IMR-90 (cell line): ENCODE results near the gene STOML1. TPM values are rescaled to one million over a fixed set of nuclear protein-coding genes. Genes with fewer than 3 reads are reported as not detected.

Experiments
- ATAC-seq: fragments of 200-7000 bp; cut with Tn5 transposase; 2 replicates; pipeline ENCODE4 v1.9.1; 2020; ENCODE audit warnings: low read depth, mild to moderate bottlenecking, moderate library complexity
- BruUV-seq: library from RNA; stranded (reverse); fragments of 400-500 nt; replicated peaks from 2 replicates; lab custom pipeline; 2021; lab: Mats Ljungman, UMichigan
- CTCF ChIA-PET: fragments of 300-600 bp; formaldehyde crosslinking; extraction: SDS; loops from one replicate; lab custom pipeline; 2021; ENCODE audit warnings: antibody characterized with exemption; lab: Yijun Ruan, JAX
- POLR2A ChIA-PET: fragments of 300-600 bp; sonication (Branson Sonifier 250); formaldehyde crosslinking; loops from one replicate; lab custom pipeline; 2022; ENCODE audit warnings: antibody characterized with exemption; ENCODE audit not compliant: unreplicated experiment; lab: Charles Lee
- DNase-seq: peaks from one replicate; pipeline ENCODE4 v3.0.0; 2013
- H2AFZ ChIP-seq: replicated peaks from 2 replicates; pipeline ENCODE3; 2013; ENCODE audit warnings: low read length, mild to moderate bottlenecking; ENCODE audit not compliant: poor library complexity
- H2AK5ac ChIP-seq: 2 replicates; pipeline ENCODE4 v1.6.1; 2013; ENCODE audit warnings: low read depth, low read length, inconsistent platforms
- H2AK9ac ChIP-seq: replicated peaks from 2 replicates; pipeline ENCODE3; 2013; ENCODE audit warnings: mild to moderate bottlenecking, low read depth, low read length, moderate library complexity; ENCODE audit not compliant: poor library complexity
- H2BK120ac ChIP-seq: 2 replicates; pipeline ENCODE4 v1.6.1; 2013; ENCODE audit warnings: low read depth, low read length, inconsistent platforms
- H2BK15ac ChIP-seq: 3 replicates; pipeline ENCODE4 v1.6.1; 2013; ENCODE audit warnings: low read depth, low read length, inconsistent platforms
- H2BK20ac ChIP-seq: 2 replicates; pipeline ENCODE4 v1.6.1; 2013; ENCODE audit warnings: low read depth, mild to moderate bottlenecking, inconsistent platforms, low read length, moderate library complexity
- H2BK5ac ChIP-seq: 2 replicates; pipeline ENCODE4 v1.6.1; 2013; ENCODE audit warnings: mild to moderate bottlenecking, low read depth, low read length, inconsistent platforms; ENCODE audit not compliant: poor library complexity, severe bottlenecking
- H3K14ac ChIP-seq: replicated peaks from 2 replicates; pipeline ENCODE4 v1.6.1; 2013; ENCODE audit warnings: low read depth, low read length, inconsistent platforms
- H3K18ac ChIP-seq: 2 replicates; pipeline ENCODE4 v1.6.1; 2013; ENCODE audit warnings: low read depth, low read length, control low read depth
- H3K23ac ChIP-seq: 2 replicates; pipeline ENCODE4 v1.6.1; 2013; ENCODE audit warnings: low read depth, low read length, inconsistent platforms
- H3K27ac ChIP-seq: 2 replicates; pipeline ENCODE4 v1.5.1; 2013; ENCODE audit warnings: mild to moderate bottlenecking, control low read depth, low read length; ENCODE audit not compliant: insufficient read depth
- H3K27me3 ChIP-seq: 2 replicates; pipeline ENCODE4 v1.6.1; 2013; ENCODE audit warnings: low read length; ENCODE audit not compliant: control insufficient read depth, insufficient read depth
- H3K36me3 ChIP-seq: 2 replicates; pipeline ENCODE4 v1.6.1; 2013; ENCODE audit warnings: low read length, mixed read lengths; ENCODE audit not compliant: control insufficient read depth, insufficient read depth
- H3K4ac ChIP-seq: 2 replicates; pipeline ENCODE4 v1.6.1; 2013; ENCODE audit warnings: low read depth, low read length, inconsistent platforms
- H3K4me1 ChIP-seq: 2 replicates; pipeline ENCODE4 v1.6.1; 2013; ENCODE audit warnings: low read length, mixed read lengths; ENCODE audit not compliant: control insufficient read depth, insufficient read depth
- H3K4me2 ChIP-seq: 2 replicates; pipeline ENCODE4 v1.6.1; 2013; ENCODE audit warnings: low read depth, mild to moderate bottlenecking, control low read depth, low read length, moderate library complexity
- H3K4me3 ChIP-seq: 2 replicates; pipeline ENCODE4 v1.5.1; 2013; ENCODE audit warnings: low read depth, mild to moderate bottlenecking, control low read depth, low read length, moderate library complexity; ENCODE audit not compliant: insufficient read depth
- H3K56ac ChIP-seq: 2 replicates; pipeline ENCODE4 v1.6.1; 2013; ENCODE audit warnings: low read length, inconsistent platforms; ENCODE audit not compliant: insufficient read depth; ENCODE audit errors: extremely low read depth
- H3K79me1 ChIP-seq, 2 experiments: 2 replicates each; pipeline ENCODE4 v1.6.1; 2013; ENCODE audit warnings: low read length in 2 of 2, inconsistent platforms in 1 of 2, low read depth in 1 of 2
- H3K9ac ChIP-seq: 2 replicates; pipeline ENCODE4 v1.6.1; 2013; ENCODE audit warnings: low read depth, low read length, control low read depth
- H3K9me1 ChIP-seq: 2 replicates; pipeline ENCODE4 v1.6.1; 2013; ENCODE audit warnings: low read length, inconsistent platforms; ENCODE audit not compliant: insufficient read depth
- H3K9me3 ChIP-seq: 2 replicates; pipeline ENCODE4 v1.6.1; 2013; ENCODE audit warnings: low read length; ENCODE audit not compliant: control insufficient read depth, insufficient read depth
- H4K20me1 ChIP-seq: 2 replicates; pipeline ENCODE4 v1.6.1; 2013; ENCODE audit warnings: low read length, inconsistent platforms; ENCODE audit not compliant: insufficient read depth
- H4K5ac ChIP-seq: 2 replicates; pipeline ENCODE4 v1.6.1; 2013; ENCODE audit warnings: mild to moderate bottlenecking, low read depth, low read length, control low read depth
- H4K8ac ChIP-seq, 2 experiments: 2 replicates each; pipeline ENCODE4 v1.6.1; 2013; ENCODE audit warnings: low read depth in 2 of 2, low read length in 2 of 2, control low read depth in 1 of 2, inconsistent platforms in 1 of 2
- H4K91ac ChIP-seq: 2 replicates; pipeline ENCODE4 v1.6.1; 2013; ENCODE audit warnings: low read depth, low read length, inconsistent platforms; ENCODE audit not compliant: insufficient read depth
- BHLHE40 ChIP-seq: fragments of 150-350 bp; IDR thresholded peaks from 2 replicates; pipeline ENCODE4 v1.6.1; 2016; ENCODE audit warnings: mild to moderate bottlenecking, low read depth, low read length
- CEBPB ChIP-seq: IDR thresholded peaks from 2 replicates; pipeline ENCODE4 v1.6.1; 2012; ENCODE audit warnings: low read depth, low read length, improper control_type of control experiment
- CHD1 ChIP-seq: IDR thresholded peaks from 2 replicates; pipeline ENCODE4 v1.6.1; 2012; ENCODE audit warnings: low read depth, low read length, improper control_type of control experiment
- CTCF ChIP-seq: conservative IDR thresholded peaks from 2 replicates; pipeline ENCODE4 v1.5.1; 2012; ENCODE audit warnings: mild to moderate bottlenecking, low read depth, low read length, improper control_type of control experiment
- ELK1 ChIP-seq: fragments of 150-350 bp; IDR thresholded peaks from 2 replicates; pipeline ENCODE4 v1.6.1; 2016; ENCODE audit warnings: low read depth, mild to moderate bottlenecking, low read length, moderate library complexity, borderline replicate concordance
- FOS ChIP-seq: fragments of 150-350 bp; IDR thresholded peaks from 2 replicates; pipeline ENCODE4 v1.6.1; 2016; ENCODE audit warnings: low read depth, low read length
- MAFK ChIP-seq: IDR thresholded peaks from 2 replicates; pipeline ENCODE4 v1.6.1; 2012; ENCODE audit warnings: low read depth, low read length, improper control_type of control experiment
- MAZ ChIP-seq: IDR thresholded peaks from 2 replicates; pipeline ENCODE4 v1.6.1; 2012; ENCODE audit warnings: low read depth, mild to moderate bottlenecking, low read length, improper control_type of control experiment, moderate library complexity, borderline replicate concordance
- MXI1 ChIP-seq: IDR thresholded peaks from 2 replicates; pipeline ENCODE4 v1.6.1; 2012; ENCODE audit warnings: low read depth, mild to moderate bottlenecking, low read length, moderate library complexity, borderline replicate concordance
- NFE2L2 ChIP-seq: fragments of 150-350 bp; IDR thresholded peaks from 2 replicates; pipeline ENCODE4 v1.6.1; 2016; ENCODE audit warnings: low read depth, mild to moderate bottlenecking, low read length
- POLR2A ChIP-seq: IDR thresholded peaks from 2 replicates; pipeline ENCODE4 v1.6.1; 2012; ENCODE audit warnings: mild to moderate bottlenecking, low read depth, low read length
- RAD21 ChIP-seq: IDR thresholded peaks from 2 replicates; pipeline ENCODE4 v1.6.1; 2012; ENCODE audit warnings: low read length, improper control_type of control experiment
- RCOR1 ChIP-seq: IDR thresholded peaks from 2 replicates; pipeline ENCODE4 v1.6.1; 2012; ENCODE audit warnings: mild to moderate bottlenecking, low read length, improper control_type of control experiment; ENCODE audit not compliant: insufficient replicate concordance
- RFX5 ChIP-seq: IDR thresholded peaks from 2 replicates; pipeline ENCODE4 v1.8.0; 2012; ENCODE audit warnings: low read depth, mild to moderate bottlenecking, low read length, moderate library complexity
- SMC3 ChIP-seq: fragments of 150-350 bp; IDR thresholded peaks from 2 replicates; pipeline ENCODE4 v1.6.1; 2016; ENCODE audit warnings: low read depth, mild to moderate bottlenecking, antibody characterized with exemption, low read length, moderate library complexity
- USF2 ChIP-seq: fragments of 150-350 bp; IDR thresholded peaks from 2 replicates; pipeline ENCODE4 v1.6.1; 2017; ENCODE audit warnings: mild to moderate bottlenecking, antibody characterized with exemption, low read length, low read depth
- WGBS, 2 experiments: methylation state at CpG; one replicate each; pipeline versions ENCODE4 v1.1.5 to v1.1.7; 2013; ENCODE audit warnings: missing lambda C conversion rate in 2 of 2; ENCODE audit not compliant: insufficient read length in 1 of 2; ENCODE audit errors: extremely low coverage in 2 of 2; 5-methylcytosine and 5-hydroxymethylcytosine counted together
- dilution Hi-C: fragments of 300-500 bp; cut with HindIII; formaldehyde crosslinking; loops from one replicate; pipeline ENCODE4 v1.14.3; 2018; ENCODE audit warnings: low sequenced_read_pairs; ENCODE audit not compliant: unreplicated experiment
- in situ Hi-C: fragments of 300-500 bp; cut with MboI; formaldehyde crosslinking; loops from 3 replicates; pipeline ENCODE4 v1.14.3; 2019; ENCODE audit warnings: low sequenced_read_pairs, inconsistent platforms, mixed read lengths
- intact Hi-C: fragments of 100-400 bp; cut with micrococcal nuclease; formaldehyde crosslinking; loops from 2 replicates; pipeline ENCODE4 v1.10.0; 2022
- polyA plus RNA-seq, 3 experiments: library from polyadenylated mRNA; depleted of rRNA; stranded (reverse); fragments of >200 nt; gene quantifications; 2 replicates each; pipeline ENCODE4 v1.2.3, GENCODE V29; 2012; ENCODE audit warnings: low replicate concordance in 1 of 3
- total RNA-seq: library from RNA; depleted of rRNA; stranded (reverse); fragments of >200 nt; gene quantifications from 2 replicates; pipeline ENCODE4 v1.2.3, GENCODE V29; 2012

STOML1 gene
- total and polyA plus RNA-seq, 2 of the 4 experiments (the other 2 are of a cell fraction): 11.8 to 21.2 TPM

- in situ Hi-C loops (loop anchor here (5.0 kb wide), 1 partner anchor 46 kb away; no protein-coding TSS in a partner anchor), intact Hi-C loops (loop anchor here (5.0 kb wide), 1 partner anchor 36 kb away; no protein-coding TSS in a partner anchor), dilution Hi-C loops (no loop called here)
- peak overlapping the region in 1 of 2 experiments; percentile 53; a peak in 1 of 4 replicates for H4K8ac ChIP-seq
- ChIA-PET CTCF (no interaction called here), POLR2A (no interaction called here)
- H4K91ac ChIP-seq: peak overlapping the region; percentile 23; the same call in 1 of the 2 replicates
- H2AK9ac ChIP-seq: peak overlapping the region; percentile 88
- H2AK5ac ChIP-seq: peak overlapping the region; percentile 50
- no peak overlapping the region for H4K5ac ChIP-seq
- no peaks in the 10 kb centered on the region for H4K20me1 ChIP-seq
- H2BK5ac ChIP-seq: peak overlapping the region; percentile 31
- no peak overlapping the region for H2BK120ac ChIP-seq
- no peak for TF ChIP-seq MAFK
- no peak for TF ChIP-seq BHLHE40
- TF ChIP-seq SMC3: no peak
- no peak for TF ChIP-seq RCOR1
- TF ChIP-seq ELK1: no peak
- no peak for TF ChIP-seq FOS
- no peak for TF ChIP-seq MXI1
- no peak for TF ChIP-seq POLR2A
- TF ChIP-seq RAD21: no peak
- no peak for TF ChIP-seq USF2
- TF ChIP-seq CHD1: no peak
- no peak for TF ChIP-seq CEBPB
- no peak for TF ChIP-seq CTCF
- no peak for TF ChIP-seq RFX5
- no peak for TF ChIP-seq NFE2L2
- no peak for TF ChIP-seq MAZ
- H3K4me1 ChIP-seq: peaks cover 27% of the 10 kb centered on the region
- no peak overlapping the region for H3K56ac ChIP-seq
- H3K4me2 ChIP-seq: peak overlapping the region; percentile 89
- H3K18ac ChIP-seq: no peak overlapping the region
- peaks cover 36% of the 10 kb centered on the region for H3K9me1 ChIP-seq
- H3K9ac ChIP-seq: peak overlapping the region; percentile 55
- peak overlapping the region; percentile 43; the same call in 1 of the 2 replicates for H3K23ac ChIP-seq
- H3K27me3 ChIP-seq: no peaks in the 10 kb centered on the region
- 0 out of 2 replicates have a peak overlapping the region, but pooled peaks have one; percentile 30 for H3K14ac ChIP-seq
- no peaks in the 10 kb centered on the region for H3K36me3 ChIP-seq
- H3K9me3 ChIP-seq: no peaks in the 10 kb centered on the region
- H3K79me1 ChIP-seq: peaks cover 9 to 67% of the 10 kb centered on the region in 2 experiments; a peak in 3 of 4 replicates
- peak overlapping the region; percentile 51 for H3K4me3 ChIP-seq
- no TSS peak for BruUV-seq
- WGBS, 2 experiments: 67% methylated on average over 2 of the region's 5 CpGs; no CpG with 5 or more reads in 1 of the 2 experiments
- H2BK20ac ChIP-seq: no peak overlapping the region
- H2AFZ ChIP-seq: peak overlapping the region; percentile 91
- no peak overlapping the region; the same call in 2 of the 3 replicates for H2BK15ac ChIP-seq
- peak overlapping the region; percentile 54 for H3K4ac ChIP-seq
- DNase-seq (no peak), ATAC-seq (no peak)
- peak overlapping the region; percentile 45 for H3K27ac ChIP-seq
These were observed 835 bp downstream of the STOML1 start for GRCh38 chr15:73991260-73991659.
